Measurements from ENCODE around the gene CHERP.

The CHERP gene

DNA sequence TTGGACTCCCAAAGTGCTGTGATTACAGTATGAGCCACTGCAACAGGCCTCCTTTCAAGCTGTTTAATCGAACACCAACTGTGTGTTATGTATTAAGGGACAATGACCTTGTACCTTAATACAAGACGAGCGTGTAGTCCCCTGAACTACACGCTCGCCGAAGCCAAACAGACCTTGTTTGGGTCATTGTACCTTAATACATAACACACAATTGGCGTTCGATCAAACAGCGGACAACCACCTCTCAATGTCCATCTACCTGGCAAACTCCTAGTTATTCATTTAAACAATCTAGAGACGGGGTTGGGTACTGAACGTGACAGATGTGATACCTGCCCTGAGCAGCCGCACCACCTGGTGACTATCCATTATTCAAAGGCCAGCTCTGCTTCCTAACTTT is 1.3 kb downstream of the CHERP start:
- DNase-seq = no peak

- DNase-seq = no peak
Observed at GRCh38 chr19:16537111-16537510, 5.1 kb downstream of the CHERP start.

DNA sequence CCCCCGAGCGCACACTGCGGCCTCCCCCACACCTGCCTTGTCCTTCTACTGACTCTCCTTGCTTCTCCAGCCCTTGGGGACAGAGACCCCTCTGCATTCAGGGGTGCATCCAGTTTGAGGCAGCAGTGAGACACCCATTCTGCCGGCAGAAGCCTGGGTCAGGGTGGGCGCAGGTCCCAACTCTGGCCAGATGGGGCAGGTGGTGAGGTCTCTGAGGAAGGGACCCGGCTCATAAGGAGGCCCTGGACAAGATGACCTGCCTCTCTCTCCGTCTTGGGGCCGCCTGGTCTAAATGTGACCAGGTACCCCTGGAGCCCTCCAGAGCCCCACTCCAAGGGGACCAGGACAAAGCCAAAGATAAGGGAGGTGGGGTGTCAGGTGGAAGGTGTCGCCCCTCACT is 6.1 kb downstream of the CHERP start:
- no peak for DNase-seq

- no peak for DNase-seq
Observed at GRCh38 chr19:16535381-16535780, 6.9 kb downstream of the CHERP start.

DNA sequence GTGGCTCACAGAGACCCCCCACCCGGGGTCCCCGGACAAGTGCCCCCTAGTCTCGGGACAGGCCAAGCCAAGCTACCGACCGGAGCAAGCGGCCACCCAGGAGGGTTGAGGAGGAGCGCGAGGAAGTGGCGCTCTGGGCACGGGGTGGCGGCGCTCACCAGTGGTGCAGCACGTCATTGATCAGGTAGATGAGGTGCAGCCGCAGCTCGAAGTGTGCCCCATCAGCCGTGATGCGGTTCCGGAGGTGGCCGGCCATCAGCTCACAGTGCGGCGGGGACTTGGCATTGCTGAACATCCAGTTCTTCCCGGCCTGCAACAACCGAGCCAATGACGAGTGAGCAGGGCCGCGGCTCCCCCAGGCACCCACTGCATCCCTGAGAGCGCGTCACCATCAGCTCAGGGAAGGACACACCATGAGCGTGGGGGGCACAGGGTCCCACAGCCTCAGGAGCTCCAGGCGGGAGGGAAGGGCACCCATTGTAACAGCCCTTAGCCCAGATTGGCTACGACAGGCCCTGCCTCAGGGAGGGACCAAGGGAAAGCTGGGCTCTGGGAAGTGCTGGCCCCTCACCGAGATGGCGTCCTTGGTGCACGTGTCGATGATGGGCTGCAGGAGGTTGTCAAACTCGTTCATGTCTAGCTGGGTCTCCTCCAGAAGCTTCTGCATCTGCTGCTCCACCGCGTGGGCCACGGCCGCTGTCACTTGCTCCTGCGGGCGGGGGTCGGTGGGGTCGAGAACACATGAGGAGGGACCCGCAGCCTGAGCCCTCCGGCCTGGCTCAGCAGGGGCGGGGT is 9.6 kb downstream of the CHERP start:
- DNase-seq = no peak

DNA sequence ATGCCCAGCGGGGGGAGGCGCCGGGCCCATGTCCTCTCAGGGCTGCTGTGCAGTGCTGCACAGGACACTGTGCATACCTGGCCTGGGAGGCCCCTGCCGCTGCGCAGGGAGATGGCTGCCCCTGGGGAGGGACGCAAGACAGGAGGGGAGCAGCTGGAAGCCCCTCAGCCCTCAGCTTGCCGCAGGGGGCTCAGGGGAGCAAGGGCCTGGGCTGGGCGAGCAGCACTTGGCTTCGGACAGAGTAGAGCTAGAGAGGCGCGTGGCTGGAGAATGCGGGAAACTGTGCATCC is 10.9 kb downstream of the CHERP start:
- no peak for DNase-seq

DNA sequence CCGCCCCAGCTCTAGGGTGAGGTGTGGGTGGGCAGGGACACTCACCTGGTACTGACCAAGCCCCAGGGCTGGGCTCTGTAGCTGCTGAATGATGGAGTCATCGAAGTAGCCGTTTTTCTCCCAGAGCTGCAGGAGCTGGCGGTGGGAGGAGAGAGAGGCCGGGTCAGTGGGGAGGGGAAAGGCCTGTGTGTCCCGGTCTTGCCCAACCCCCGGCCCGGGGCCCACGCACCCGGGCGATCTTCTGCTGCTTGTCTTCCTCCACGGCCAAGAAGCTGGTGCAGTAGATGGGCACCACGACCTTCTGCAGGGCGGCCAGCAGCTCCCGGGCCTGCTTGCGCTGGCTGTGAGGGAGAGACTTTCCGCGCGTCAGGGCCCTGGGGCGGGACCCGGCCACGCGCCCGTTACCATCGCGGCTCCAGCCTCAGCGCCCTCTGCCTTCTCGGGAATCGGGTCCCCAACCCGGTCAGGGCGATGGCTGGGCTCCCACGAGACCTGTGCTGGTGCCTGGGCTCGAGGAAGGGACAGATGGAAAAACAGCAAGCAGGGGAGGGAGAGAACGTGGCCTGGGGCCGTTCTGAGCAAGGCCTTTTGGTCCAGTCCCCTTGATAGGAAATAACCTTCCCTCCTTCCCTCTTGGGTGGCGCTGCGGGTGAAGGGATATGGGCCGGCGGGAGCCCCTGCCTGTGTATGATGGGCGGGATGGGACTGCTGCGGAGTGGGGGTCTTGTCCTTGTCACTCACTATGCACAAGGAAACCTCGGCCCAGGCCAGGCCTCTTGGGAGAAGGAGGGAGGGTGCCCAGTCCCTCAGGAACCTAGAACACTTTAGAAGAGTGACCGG is 11.5 kb downstream of the CHERP start:
- no peak for DNase-seq

DNA sequence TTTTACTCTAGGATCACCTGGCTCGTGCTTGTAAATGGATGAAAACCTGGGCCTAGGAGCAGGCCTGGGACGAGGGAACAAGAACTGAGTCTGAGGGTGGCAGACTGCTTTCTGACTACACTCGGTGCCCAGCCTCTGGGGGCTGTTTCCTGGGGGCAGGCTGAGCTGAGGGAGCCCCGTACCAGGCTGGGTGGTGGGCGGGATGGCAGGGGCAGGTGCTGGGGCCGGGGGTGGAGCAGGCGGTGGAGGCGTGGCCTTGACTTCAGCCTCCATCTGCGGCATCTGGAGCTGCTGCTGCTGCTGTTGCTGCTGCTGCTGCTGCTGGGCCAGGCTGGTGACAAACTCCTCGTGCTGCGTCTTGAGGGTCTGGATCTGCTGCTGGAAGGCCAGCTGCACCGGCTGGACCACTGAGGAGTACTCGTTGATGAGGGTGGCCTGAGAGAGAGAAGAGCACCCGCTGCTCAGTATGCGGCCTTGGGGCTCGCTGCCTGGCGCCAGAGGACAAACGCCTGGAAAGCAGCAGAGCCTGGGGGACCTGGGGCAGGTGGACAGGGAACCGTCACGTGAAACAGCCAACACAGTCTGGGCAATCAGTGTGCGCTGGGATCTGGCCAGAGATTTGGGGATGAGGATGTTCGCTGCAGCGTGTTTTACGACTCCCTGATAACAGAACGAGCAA is 12.6 kb downstream of the CHERP start:
- DNase-seq = no peak

GRCh38 chr19:16527971-16528521 is 14.2 kb downstream of the CHERP start:
- DNase-seq = peak; percentile 57

DNA sequence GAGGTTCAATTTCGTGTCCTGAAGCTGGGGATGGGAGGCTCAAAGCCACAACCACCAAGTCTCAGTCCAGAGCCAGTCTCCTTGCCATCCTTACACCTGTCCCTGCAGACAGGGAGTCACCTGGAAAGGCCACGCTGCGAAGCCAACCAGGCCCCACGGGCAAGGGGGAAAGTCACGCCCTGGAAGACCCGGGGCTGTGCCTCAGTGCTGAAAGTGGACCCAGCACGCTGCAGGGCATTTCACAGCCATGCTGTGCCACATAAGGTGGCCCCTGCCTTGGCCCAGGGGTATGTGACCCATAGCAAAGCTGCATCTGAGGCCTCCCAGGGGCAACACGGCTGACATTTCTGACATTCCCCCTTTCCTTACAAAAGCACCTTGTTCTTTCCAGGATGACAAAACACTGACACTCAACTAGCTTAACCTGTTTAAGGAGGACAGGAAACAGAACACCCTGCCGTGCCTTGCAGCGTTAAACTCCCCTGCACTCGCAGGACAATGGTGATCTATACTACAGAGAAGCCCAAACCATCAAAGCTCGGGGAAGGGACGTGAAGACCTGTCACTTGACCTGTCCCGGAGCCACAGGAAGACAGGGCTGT is 14.8 kb downstream of the CHERP start:
- DNase-seq = no peak

DNA sequence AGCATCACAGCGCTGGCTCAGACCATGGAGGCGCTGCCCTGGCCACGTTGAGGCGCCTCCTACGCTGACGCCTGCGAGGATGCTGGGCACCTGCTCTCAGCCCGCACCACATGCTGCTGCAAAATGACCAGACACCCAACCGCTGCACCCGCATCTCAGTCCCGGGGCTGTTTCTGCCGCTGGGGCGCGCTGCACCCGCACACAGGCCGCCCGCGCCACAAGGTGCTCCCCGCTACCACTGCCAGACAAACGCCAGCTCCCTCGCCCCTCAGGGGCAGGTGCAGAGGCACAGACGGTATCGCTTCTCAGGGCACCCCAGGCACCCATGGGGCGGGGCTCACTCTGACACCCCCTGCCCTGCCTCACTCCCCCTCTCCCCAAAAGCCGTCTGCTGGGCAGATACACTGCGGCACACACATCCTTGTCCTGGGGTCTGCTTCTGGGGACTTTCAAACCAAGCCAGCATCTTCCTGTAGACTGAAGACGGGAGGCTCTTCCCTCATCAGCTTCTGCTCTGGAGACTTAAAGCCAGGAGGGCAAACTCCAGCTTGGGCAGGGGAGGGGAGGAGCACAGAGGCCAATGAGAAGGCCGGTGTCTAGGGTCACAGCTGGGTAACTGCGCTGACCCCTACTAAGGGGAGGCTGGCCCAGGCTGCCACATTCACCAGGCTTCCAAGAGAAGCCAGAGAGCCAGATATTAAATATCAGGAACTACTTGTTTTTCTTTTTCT is 16.3 kb downstream of the CHERP start:
- DNase-seq = no peak

DNA sequence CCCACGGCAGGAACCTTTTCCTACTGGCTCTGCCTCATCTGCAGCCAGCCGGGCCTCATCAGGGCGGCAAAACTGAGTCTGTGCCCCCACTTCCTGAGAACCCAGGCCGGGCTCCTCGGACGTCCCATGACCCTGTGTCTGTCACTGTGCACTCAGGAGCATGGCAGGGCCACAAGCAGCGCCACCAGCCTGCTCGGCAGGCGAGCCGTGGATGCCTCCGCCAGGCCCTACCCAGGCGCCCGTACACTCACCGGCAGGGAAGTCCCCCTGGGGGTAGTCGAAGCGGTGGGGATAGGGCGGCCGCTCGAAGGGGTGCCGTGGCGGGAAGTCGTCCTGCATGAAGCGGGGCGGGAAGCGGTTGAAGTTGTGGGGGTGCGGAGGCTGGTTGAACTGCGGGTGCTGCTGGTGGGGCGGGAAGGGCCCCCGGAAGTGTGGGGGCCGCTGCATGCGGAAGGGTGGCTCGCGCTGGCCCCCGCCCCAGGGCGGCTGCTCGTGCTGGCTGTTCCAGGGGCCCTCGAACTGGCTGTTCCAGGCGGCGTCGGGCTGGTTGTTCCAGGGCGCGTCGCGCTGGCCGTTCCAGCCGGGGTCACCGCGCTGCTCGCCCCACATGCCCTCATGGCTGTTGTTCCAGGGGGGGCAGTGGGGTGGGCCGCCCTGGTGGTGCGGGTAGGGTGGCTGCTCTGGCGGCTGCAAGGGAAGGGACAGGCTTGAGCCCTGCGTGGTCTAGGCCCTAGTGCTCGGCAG is 17.1 kb downstream of the CHERP start:
- no peak for DNase-seq

DNA sequence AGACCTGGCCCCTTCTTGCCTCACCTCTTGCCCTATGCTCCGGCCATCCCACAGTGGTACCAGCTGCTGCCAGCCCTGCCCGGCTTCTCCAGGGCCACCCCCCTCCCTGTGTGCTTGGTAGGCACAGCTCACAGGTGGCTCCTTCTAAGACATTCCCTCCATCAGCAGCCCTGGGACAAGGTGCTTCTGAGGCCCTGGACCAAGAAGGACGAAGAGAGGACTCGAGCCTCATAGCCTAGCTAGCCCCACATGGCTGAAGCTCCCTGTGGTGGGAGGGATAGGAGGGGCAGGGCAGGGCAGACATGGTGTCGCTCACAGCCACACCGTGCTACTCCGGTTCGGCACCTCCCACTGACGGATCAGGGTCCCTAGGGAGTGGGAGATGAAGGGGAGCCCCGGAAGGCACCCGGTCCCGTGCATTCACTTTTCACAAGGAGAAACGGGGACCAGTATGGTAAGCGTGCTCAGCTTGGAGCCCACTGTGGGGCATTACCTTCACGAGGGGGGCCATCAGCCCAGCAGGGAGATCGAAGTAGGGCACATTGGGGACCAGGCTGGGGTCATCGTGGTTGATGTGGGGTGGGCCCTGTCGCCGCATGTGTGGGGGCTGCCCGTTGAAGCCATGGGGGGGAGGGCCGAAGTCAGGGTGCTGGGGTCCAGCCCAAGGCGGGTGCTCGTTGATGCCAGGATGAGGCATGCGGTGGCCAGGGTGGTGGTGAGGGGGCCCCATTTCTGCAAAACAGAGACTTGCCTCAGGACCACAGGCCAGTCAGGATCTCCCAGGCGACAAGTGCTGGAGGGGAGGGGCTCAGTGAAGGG is 19.5 kb downstream of the CHERP start:
- no peak for DNase-seq

DNA sequence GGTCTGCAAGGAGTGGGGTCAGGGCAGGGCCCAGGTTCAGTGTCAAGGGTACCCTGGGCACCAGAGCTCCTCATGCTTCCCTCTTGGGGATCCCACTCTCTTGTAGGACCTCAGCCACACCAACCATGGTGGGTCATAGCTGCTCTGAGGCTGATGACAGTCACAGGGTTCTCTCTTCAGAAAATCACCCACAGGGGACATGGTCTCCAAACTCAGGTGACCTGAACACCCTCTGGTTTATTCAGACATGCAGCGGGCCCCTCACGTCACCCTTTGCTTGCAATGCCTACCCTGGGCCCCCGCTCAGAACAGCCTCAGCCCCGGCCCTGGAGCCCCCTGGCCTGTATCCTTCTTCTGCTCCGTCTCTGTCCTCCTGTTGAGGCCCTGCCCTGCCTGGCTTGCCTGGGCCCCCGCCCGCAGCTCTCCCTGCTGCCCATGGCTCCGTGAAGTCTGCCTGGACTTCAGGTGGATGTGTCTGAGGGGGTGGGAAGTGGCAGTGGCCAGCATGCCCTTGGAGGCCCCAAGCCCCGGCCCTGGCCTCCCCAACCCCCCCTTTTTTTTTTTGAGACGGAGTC is 20.4 kb downstream of the CHERP start:
- no peak for DNase-seq

- no peak for DNase-seq
Observed at GRCh38 chr19:16520986-16521624, 21.1 kb downstream of the CHERP start.

GRCh38 chr19:16520074-16520973 is 21.9 kb downstream of the CHERP start:
- no peak for DNase-seq

DNA sequence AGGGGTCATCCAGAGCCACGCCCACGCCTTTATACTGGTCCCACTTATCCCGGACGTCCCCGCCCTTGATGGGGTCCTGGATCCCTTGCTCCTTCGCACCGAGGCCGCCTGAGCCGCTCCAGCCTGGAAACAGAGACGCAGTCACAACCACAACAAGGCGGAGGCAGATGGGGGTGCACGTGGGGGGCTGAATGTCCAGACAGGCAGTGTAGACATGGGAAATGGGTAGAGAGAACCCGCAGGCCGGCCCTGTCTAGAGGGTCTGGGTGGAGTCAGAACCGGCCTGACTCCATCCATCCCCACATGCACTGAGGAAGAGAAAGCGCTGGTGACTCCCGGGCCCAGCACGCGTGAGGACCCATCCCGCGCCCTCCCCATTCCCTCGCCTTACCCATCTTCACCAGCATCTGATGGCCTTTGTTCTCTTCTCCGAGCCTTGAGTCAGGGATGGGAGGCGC is 23.0 kb downstream of the CHERP start:
- no peak for DNase-seq

DNA sequence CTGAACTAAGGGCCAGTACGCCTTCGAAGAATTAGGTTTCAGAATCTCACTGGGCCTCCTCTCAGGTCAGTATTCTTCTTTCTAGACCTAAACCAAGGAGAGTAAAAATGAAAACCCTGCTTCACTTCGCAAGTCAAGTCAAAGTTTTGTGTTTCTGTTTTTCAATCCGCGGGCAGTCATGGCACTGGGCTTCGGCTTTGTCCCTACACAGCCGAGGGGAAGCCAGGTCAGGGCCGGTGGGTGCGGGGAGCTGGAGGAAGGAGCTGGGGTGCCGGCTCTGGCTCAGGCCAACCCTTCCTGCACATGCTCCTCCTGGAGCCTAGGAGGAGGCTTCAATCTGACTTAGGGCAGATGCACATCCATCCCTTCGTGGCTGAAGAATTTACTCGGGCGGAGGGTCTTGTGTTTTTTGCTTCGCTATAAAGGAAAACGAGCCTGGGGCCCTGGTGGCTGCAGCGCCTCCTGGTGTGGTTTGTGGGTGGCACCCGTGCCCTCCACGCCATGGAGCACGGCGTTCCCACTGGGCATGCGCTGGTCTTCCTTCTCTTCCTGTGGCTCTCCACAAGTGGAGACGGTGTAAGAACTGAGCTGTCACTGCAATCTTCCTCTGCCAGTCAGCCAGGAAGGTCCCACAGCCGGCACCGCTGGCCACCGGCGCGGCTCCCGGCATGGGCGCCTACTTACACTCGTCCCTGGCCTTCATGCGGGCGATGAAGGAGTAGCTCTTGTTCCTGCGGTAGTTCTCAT is 23.6 kb downstream of the CHERP start:
- DNase-seq = no peak

Measured in CD4-positive, alpha-beta T cell treated with Interleukin-10 for 1 hour (primary cell).